ENCODE data around the gene INPP5A. TPM values are rescaled to one million over a fixed set of nuclear protein-coding genes. Genes with fewer than 3 reads are reported as not detected.
A peak's percentile ranks its signal among the peaks of the same experiment; 100 is the strongest.

The INPP5A gene
- total RNA-seq, 6 donors from 2014 or later, result 28.6 to 81.7 (median 44.8) TPM

- TF ChIP-seq POLR2A (IDR thresholded peaks at IDR 0.05), result no peak
- TF ChIP-seq POLR2AphosphoS5 (IDR thresholded peaks at IDR 0.05), result no peak
- TF ChIP-seq EP300 (IDR thresholded peaks at IDR 0.05), result no peak
- TF ChIP-seq CTCF (IDR thresholded peaks at IDR 0.05), result no peak
- H3K27ac ChIP-seq, result no peak overlapping the region
- DNase-seq (peak in 1 of 2 donors; percentile 13), ATAC-seq (ENCODE audit: low FRiP score in 2 of 2) (no peak)
- peaks cover 19 to 29% (median 21%) of the 10 kb centered on the region in 4 donors for H3K4me1 ChIP-seq
- no peak overlapping the region for H3K4me3 ChIP-seq
- no peaks in the 10 kb centered on the region for H3K36me3 ChIP-seq
- WGBS, 2 donors, result 93 to 94% methylated on average over 23 of the region's 23 CpGs
- no peaks in the 10 kb centered on the region for H3K9me3 ChIP-seq
- no peaks in the 10 kb centered on the region for H3K27me3 ChIP-seq
Observed at GRCh38 chr10:132524443-132525285, 12.9 kb upstream of the INPP5A start.

- TF ChIP-seq EP300 (IDR thresholded peaks at IDR 0.05) (no peak), CTCF (IDR thresholded peaks at IDR 0.05) (no peak), POLR2AphosphoS5 (IDR thresholded peaks at IDR 0.05) (no peak), POLR2A (IDR thresholded peaks at IDR 0.05) (no peak)
- Histone ChIP-seq H3K36me3 (no peaks in the 10 kb centered on the region), H3K4me1 (peaks cover 0 to 10% (median 3%) of the 10 kb centered on the region in 4 donors), H3K4me3 (no peak overlapping the region), H3K27ac (no peak overlapping the region), H3K9me3 (no peaks in the 10 kb centered on the region), H3K27me3 (no peaks in the 10 kb centered on the region)
- peak in 1 of 2 donors; percentile 39 for ATAC-seq (ENCODE audit: low FRiP score in 2 of 2)
- DNase-seq, result peak; percentile 6 to 45
- WGBS, 2 donors, result 82 to 87% methylated on average over 16 of the region's 16 CpGs
Observed at GRCh38 chr10:132526676-132527075, 10.9 kb upstream of the INPP5A start.

GRCh38 chr10:132527339-132528063, 10.1 kb upstream of the INPP5A start:
- Histone ChIP-seq H3K27ac (peak overlapping the region in 1 of 4 donors; percentile 48), H3K9me3 (no peaks in the 10 kb centered on the region), H3K27me3 (no peaks in the 10 kb centered on the region), H3K4me1 (peaks cover 0 to 8% (median 2%) of the 10 kb centered on the region in 4 donors), H3K36me3 (no peaks in the 10 kb centered on the region), H3K4me3 (no peak overlapping the region)
- WGBS, 2 donors, result 71 to 77% methylated on average over 20 to 21 of the region's 21 CpGs
- peak in 1 of 2 donors; percentile 18 for DNase-seq
- TF ChIP-seq CTCF (IDR thresholded peaks at IDR 0.05), result no peak
- no peak for TF ChIP-seq EP300 (IDR thresholded peaks at IDR 0.05)
- no peak for TF ChIP-seq POLR2AphosphoS5 (IDR thresholded peaks at IDR 0.05)
- no peak for TF ChIP-seq POLR2A (IDR thresholded peaks at IDR 0.05)
- ATAC-seq (ENCODE audit: low FRiP score in 2 of 2), result no peak

GRCh38 chr10:132528064-132528691, 9.4 kb upstream of the INPP5A start:
- peak; percentile 20 to 27 for ATAC-seq (ENCODE audit: low FRiP score in 2 of 2)

More at GRCh38 chr10:132528064-132528691, 9.4 kb upstream of the INPP5A start:
- TF ChIP-seq POLR2AphosphoS5 (IDR thresholded peaks at IDR 0.05) (no peak), EP300 (IDR thresholded peaks at IDR 0.05) (no peak), POLR2A (IDR thresholded peaks at IDR 0.05) (no peak), CTCF (IDR thresholded peaks at IDR 0.05) (no peak)
- peak in 1 of 2 donors; percentile 17 for DNase-seq
- Histone ChIP-seq H3K4me1 (peaks cover 0 to 14% (median 4%) of the 10 kb centered on the region in 4 donors), H3K27ac (peak overlapping the region in 1 of 4 donors; percentile 48), H3K4me3 (no peak overlapping the region), H3K27me3 (no peaks in the 10 kb centered on the region), H3K36me3 (no peaks in the 10 kb centered on the region), H3K9me3 (no peaks in the 10 kb centered on the region)
- WGBS, 2 donors, result 52 to 58% methylated on average over 8 to 11 of the region's 11 CpGs

Data from upper lobe of left lung (tissue), 6 donors.